ENCODE data around the gene ZNF587B.
"Not testable (repeated sequence)": the region's sequence is repeated elsewhere in the genome, so short reads cannot be mapped to it uniquely, and the experiment has no call there.

ZNF587B gene

GRCh38 chr19:57819475-57820148 is 10.5 kb upstream of the ZNF587B start:
- peak; percentile 62 for DNase-seq (ENCODE audit: low read depth)

- DNase-seq (ENCODE audit: low read depth) = no peak
Measured at GRCh38 chr19:57820599-57820998, 9.5 kb upstream of the ZNF587B start.

DNA sequence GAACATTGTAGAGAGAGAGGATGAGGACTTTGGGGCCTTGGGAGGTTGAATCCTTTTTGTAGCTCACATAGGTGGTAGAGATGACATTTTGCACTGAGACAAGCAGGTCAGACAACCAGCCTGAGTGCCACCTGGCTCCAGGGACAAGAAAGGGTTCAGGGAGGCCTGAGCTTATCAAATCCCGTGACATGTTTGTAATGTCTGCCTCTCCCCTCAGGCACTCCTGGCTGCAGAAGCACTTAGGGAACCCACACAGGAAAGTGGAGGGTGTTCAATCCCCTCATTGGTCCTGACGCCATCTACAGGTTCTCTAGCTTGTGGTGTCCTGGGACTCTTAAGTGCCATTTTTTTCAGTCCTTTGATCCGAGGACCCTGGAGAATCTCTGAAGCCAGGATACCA is 9.0 kb upstream of the ZNF587B start:
- DNase-seq (ENCODE audit: low read depth) = not testable (repeated sequence)

DNA sequence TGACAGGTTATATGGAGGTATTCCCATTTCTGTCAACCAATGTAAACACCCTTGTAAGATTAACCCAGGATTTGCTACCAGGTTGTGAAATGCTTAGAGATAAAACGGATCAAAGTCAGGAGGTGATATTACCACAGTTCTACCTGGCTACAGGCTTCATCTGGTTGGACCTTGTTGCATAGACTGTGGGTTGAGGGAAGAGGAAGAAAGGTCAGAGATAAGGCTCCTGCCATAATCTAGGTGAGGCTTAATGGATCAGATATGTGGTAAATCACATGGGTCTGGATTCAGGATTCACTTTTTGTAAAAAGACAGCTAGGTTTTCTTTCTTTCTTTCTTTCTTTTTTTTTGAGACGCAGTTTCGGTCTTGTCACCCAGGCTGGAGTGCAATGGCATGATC is 8.6 kb upstream of the ZNF587B start:
- DNase-seq (ENCODE audit: low read depth) = not testable (repeated sequence)

GRCh38 chr19:57823155-57823554 is 6.9 kb upstream of the ZNF587B start:
- not testable (repeated sequence) for DNase-seq (ENCODE audit: low read depth)

- not testable (repeated sequence) for DNase-seq (ENCODE audit: low read depth)
Measured at GRCh38 chr19:57823608-57824007, 6.5 kb upstream of the ZNF587B start.

GRCh38 chr19:57825511-57825910 is 4.6 kb upstream of the ZNF587B start:
- no peak for DNase-seq (ENCODE audit: low read depth)

DNA sequence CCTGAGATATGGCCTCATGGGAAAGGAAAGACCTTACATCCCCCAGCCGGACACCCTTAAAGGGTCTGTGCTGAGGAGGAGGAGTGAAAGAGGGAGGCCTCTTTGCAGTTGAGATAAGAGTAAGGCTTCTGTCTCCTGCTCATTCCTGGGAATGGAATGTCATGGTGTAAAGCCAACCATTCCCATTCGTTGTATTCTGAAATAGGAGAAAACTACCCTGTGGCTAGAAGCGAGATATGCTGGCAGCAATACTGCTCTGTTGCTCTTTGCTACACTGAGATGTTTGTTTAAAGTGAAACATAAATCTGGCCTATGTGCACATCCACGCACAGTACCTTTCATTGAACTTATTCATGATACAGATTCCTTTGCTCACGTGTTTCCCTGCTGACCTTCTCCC is 783 bp upstream of the ZNF587B start:
- DNase-seq (ENCODE audit: low read depth) = no peak

DNA sequence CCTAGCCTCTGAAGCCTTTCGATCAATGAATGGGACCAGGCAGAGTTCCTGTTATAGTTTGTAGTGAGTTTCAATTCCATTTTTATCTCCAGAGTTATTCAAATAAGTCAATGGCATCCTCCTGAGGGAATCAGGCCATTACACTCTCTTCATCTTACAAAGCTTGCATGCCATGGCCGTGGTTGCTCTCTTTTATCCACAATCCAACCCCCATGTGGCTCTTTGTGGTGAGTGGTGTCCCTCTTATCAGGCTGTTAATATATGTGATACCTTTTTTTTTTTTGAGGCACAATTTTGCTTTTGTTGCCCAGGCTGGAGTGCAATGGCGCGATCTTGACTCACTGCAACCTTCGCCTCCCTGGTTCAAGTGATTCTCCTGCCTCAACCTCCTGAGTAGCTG is 6.9 kb downstream of the ZNF587B start:
- DNase-seq (ENCODE audit: low read depth) = not testable (repeated sequence)

DNA sequence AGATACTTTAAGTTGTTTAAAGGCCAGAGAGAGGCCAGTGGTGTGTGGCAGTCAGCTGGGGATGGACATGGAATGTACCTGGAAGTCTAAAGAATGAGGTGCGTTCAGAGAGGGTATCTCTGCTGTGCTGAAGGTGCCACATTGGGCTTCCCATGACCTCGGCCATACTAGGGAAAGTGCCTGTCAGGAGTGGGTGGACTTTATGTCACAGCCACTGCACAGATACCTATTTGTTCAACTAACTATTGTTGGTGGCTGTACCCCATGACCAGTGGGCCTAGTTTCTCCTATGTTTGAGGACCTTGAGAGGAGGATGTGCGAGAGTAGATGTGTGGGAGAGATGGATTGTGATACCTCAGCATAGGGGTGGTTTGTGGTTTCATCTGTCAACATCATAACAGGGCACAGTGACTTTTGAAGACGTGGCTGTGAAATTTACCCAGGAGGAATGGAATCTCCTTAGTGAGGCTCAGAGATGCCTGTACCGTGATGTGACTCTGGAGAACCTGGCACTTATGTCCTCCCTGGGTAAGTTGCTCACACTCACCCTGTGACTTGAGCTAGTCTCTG is 8.6 kb downstream of the ZNF587B start:
- not testable (repeated sequence) for DNase-seq (ENCODE audit: low read depth)

- no peak for DNase-seq (ENCODE audit: low read depth)
Measured at GRCh38 chr19:57841122-57841763, 11.1 kb downstream of the ZNF587B start.

DNA sequence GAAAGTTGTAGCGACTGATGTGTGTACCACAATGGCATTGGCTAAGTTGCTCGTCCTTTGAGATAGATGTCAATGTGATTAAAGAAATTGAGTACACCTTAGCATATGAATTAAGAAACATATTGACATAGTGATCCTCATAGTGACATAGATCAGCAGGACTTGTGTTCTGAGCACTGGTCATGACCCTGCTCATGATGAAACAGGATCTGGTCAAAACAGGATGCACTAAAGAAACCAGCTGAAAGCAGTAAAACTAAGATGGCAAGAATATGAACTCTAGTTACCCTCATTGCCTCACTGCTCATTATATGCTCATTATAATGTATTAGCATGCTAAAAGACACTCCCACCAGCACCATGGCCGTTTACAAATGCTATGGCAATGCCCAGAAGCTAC is 17.1 kb downstream of the ZNF587B start:
- DNase-seq (ENCODE audit: low read depth) = not testable (repeated sequence)

- not testable (repeated sequence) for DNase-seq (ENCODE audit: low read depth)
Measured at GRCh38 chr19:57849162-57849665, 19.1 kb downstream of the ZNF587B start.

DNA sequence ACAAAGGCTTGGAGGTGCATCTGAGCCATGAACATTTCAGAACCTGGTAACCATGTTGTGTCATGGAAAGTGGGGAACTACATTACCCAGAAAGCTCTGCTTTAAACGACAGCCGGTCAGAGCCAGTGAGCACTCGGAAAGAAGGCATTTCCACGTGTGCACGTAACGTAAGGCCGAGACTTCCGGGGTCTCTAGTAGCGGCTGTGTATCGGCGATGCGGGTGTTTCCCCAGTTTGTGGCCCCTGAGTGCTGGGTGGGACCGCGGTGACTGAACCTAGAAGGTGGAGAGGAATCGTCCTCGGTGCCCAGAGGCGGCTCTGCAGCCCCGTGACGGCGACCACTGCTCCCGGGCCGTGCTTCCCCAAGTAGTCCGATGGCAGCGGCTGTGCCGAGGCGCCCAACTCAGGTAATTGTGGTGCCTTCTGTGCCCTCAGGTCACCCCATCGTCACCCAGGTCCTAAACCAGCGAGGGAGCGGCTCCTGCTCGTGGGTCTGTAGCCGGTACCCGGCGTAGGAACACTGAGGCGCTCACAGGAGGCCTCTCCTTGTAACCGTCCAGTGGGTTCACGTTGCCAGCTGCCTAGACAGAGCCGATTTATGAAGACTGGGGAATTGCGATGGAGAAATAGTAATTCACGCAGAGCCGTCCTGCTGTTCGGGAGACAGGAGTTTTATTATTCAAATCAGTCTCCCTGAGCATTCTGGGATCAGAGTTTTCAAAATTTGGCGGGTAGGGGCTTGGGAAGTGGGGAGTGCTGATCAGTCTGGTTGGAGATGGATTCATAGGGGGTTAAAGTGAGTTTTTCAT is 19.8 kb downstream of the ZNF587B start, which contains the start of gene ZNF587:
Gene ZNF587 (plus strand): TSS at position 194 of the 808 bp plus-strand sequence. CDS start 180 bp downstream, at position 374.
- DNase-seq (ENCODE audit: low read depth) = peak; percentile 62

DNA sequence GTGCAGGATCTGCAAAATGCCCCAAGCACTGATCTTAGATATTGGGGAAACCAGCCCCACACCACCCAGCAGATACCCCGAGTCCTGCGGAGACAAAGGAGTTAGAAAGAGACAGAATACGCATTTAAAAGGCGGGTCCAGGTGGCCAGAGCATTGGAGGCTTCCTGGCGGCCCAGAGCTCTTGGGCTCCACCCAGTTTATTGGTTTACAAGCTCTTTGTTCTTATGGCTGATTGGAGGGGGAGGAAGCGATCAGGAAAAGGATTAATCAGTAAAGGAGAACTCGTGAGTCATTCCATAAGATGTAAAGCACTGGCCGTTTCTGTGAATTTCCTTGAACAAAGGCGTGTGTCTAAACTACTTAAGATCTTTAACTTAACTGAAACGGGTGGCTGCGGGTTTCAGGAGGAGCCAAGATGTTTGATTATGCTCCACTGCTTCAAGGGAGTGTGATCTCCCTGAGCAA is 20.5 kb downstream of the ZNF587B start:
- no peak for DNase-seq (ENCODE audit: low read depth)

- not testable (repeated sequence) for DNase-seq (ENCODE audit: low read depth)
Measured at GRCh38 chr19:57851812-57852603, 21.9 kb downstream of the ZNF587B start.

DNA sequence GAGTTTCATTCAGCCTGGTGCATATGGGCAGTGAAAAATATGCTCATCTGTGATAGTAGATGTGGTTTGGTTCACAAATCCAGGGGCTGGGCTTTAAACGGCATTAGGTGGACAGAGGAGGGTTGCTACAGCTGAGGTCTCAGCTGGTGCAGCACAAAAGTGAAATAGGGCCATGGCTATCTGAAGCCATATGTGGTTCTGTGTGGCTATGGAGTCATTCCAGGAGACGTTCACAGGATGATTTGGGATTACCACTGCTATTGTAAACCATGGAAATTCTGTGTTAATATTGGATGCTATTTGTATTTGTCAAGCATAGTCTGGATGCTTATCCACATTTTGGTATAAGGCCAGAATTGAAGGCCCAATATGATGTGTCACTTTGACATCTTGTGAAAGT is 24.0 kb downstream of the ZNF587B start:
- DNase-seq (ENCODE audit: low read depth) = not testable (repeated sequence)

- DNase-seq (ENCODE audit: low read depth) = not testable (repeated sequence)
Measured at GRCh38 chr19:57862351-57862750, 32.3 kb downstream of the ZNF587B start.

- DNase-seq (ENCODE audit: low read depth) = no peak
Measured at GRCh38 chr19:57867868-57868492, 37.9 kb downstream of the ZNF587B start.

DNA sequence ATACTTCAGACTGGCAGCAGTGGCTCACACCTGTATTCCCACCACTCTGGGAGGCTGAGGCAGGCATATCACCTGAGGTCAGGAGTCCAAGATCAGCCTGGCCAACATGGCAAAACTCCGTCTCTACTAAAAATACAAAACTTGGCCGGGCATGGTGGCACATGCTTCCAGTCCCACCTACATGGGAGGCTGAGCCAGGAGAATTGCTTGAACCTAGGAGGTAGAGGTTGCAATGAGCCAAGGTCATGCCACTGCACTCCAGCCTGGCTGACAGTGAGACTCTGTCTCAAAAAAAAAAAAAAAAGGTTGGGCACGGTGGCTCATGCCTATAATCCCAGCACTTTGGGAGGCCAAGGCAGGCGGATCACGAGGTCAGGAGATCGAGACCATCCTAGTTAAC is 39.6 kb downstream of the ZNF587B start:
- DNase-seq (ENCODE audit: low read depth) = not testable (repeated sequence)

DNA sequence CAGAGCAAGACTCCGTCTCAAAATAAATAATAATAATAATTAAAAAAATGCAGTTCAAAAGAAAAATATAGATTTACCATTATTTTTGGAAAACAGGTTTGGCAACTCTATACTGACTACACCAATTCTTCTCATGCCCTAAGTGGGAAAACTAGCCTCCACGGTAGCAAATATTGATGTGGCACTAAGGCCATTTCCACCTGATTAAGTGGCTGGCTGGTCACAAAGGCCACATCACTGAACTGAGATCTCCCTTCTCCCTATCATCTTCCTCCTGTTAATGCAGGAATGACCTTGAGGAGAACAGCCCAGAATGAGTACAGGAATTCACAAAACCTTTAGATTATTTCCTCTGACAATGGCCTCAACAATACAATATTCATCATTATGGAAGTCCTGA is 40.1 kb downstream of the ZNF587B start:
- DNase-seq (ENCODE audit: low read depth) = no peak
